Panc1 (cell line): ENCODE data around the gene MTNR1B. TPM values are rescaled to one million over a fixed set of nuclear protein-coding genes. Genes with fewer than 3 reads are reported as not detected.

Experiments used
- ATAC-seq: fragments of 200-7000 bp; cut with Tn5 transposase; 2 replicates; pipeline ENCODE4 v1.9.1; 2020; ENCODE audit warnings: mild to moderate bottlenecking, moderate library complexity
- BruUV-seq: library from RNA; stranded (reverse); fragments of 400-500 nt; replicated peaks from 2 replicates; lab custom pipeline; 2021; lab: Mats Ljungman, UMichigan
- CTCF ChIA-PET: fragments of 300-600 bp; sonication (Branson Sonifier 250); formaldehyde crosslinking; loops from one replicate; lab custom pipeline; 2022; ENCODE audit warnings: antibody characterized with exemption; lab: Charles Lee
- POLR2A ChIA-PET: fragments of 300-600 bp; sonication (Branson Sonifier 250); formaldehyde crosslinking; loops from one replicate; lab custom pipeline; 2022; ENCODE audit warnings: antibody characterized with exemption; lab: Charles Lee
- DNase-seq: peaks from one replicate; pipeline ENCODE4 v3.0.0-alpha.2; 2010; ENCODE audit warnings: low read depth, low spot score
- H3K27ac ChIP-seq: 2 replicates; pipeline ENCODE4 v1.5.1; 2011; ENCODE audit warnings: mild to moderate bottlenecking, low read length, inconsistent platforms
- H3K27me3 ChIP-seq: fragments of 200-500 bp; sonication (Bioruptor generic); 2 replicates; pipeline ENCODE4 v1.6.0; 2014; ENCODE audit warnings: low read length, inconsistent platforms; ENCODE audit not compliant: control insufficient read depth, insufficient read depth
- H3K36me3 ChIP-seq: fragments of 200-500 bp; sonication (Bioruptor generic); 2 replicates; pipeline ENCODE4 v1.5.1; 2014; ENCODE audit warnings: inconsistent platforms, mild to moderate bottlenecking, low read length, moderate library complexity; ENCODE audit not compliant: control insufficient read depth, insufficient read depth
- H3K4me1 ChIP-seq: 2 replicates; pipeline ENCODE4 v1.5.1; 2011; ENCODE audit warnings: inconsistent platforms, mild to moderate bottlenecking, low read length, moderate library complexity; ENCODE audit not compliant: control insufficient read depth, insufficient read depth
- H3K4me3 ChIP-seq, 2 experiments: 2 replicates each; pipeline ENCODE4 v1.5.1; 2011 to 2012; ENCODE audit warnings: low read depth in 2 of 2, low read length in 2 of 2, mild to moderate bottlenecking in 2 of 2, inconsistent platforms in 1 of 2, moderate library complexity in 1 of 2
- H3K9me3 ChIP-seq: fragments of 200-500 bp; sonication (Bioruptor generic); 2 replicates; pipeline ENCODE4 v1.5.1; 2014; ENCODE audit warnings: low read depth, mild to moderate bottlenecking, inconsistent platforms, low read length, moderate library complexity; ENCODE audit not compliant: control insufficient read depth, insufficient read depth
- CTCF ChIP-seq: fragments of 450-650 bp; IDR thresholded peaks from 2 replicates; pipeline ENCODE4 v1.5.1; 2017; ENCODE audit warnings: mild to moderate bottlenecking
- POLR2AphosphoS5 ChIP-seq: IDR thresholded peaks from 2 replicates; pipeline ENCODE4 v1.6.1; 2012; ENCODE audit warnings: mild to moderate bottlenecking, low read depth, low read length, moderate library complexity
- REST ChIP-seq, 2 experiments: IDR thresholded peaks; 2 replicates each; pipeline ENCODE4 v1.6.1; 2011 to 2012; ENCODE audit warnings: low read depth in 2 of 2, control low read depth in 1 of 2, low read length in 1 of 2, mild to moderate bottlenecking in 1 of 2, moderate library complexity in 1 of 2; ENCODE audit not compliant: insufficient read depth in 1 of 2
- SIN3A ChIP-seq: IDR thresholded peaks from 2 replicates; pipeline ENCODE4 v1.6.1; 2012; ENCODE audit warnings: low read depth, mild to moderate bottlenecking, low read length, moderate library complexity, borderline replicate concordance; ENCODE audit not compliant: insufficient read depth
- TCF7L2 ChIP-seq: IDR thresholded peaks from 2 replicates; pipeline ENCODE4 v1.6.1; 2011; ENCODE audit warnings: mild to moderate bottlenecking, low read depth, low read length, inconsistent platforms
- in situ Hi-C: cut with HindIII; loops from 2 replicates; pipeline ENCODE4 v1.10.0; 2016; ENCODE audit warnings: low sequenced_read_pairs, low pct_unique_long_range_greater_than_20kb
- intact Hi-C: fragments of 100-400 bp; cut with micrococcal nuclease; formaldehyde crosslinking; loops from one replicate; pipeline ENCODE4 v1.10.0; 2022; ENCODE audit not compliant: unreplicated experiment
- total RNA-seq: library from RNA; stranded (reverse); gene quantifications from one replicate; pipeline ENCODE4 v1.2.1, GENCODE V29; 2021; ENCODE audit not compliant: unreplicated experiment

The MTNR1B gene
- total RNA-seq, 1 experiment from 2014 or later, result not detected

GRCh38 chr11:92929653-92930052 is 39.8 kb upstream of the MTNR1B start:
- POLR2A ChIA-PET, result no interaction called here
- CTCF ChIA-PET, result no interaction called here
- Histone ChIP-seq H3K9me3 (no peaks in the 10 kb centered on the region), H3K36me3 (no peaks in the 10 kb centered on the region), H3K4me3 (no peak overlapping the region), H3K4me1 (no peaks in the 10 kb centered on the region), H3K27me3 (no peaks in the 10 kb centered on the region), H3K27ac (no peak overlapping the region)
- ATAC-seq (no peak), DNase-seq (no peak)
- intact Hi-C loops, result no loop called here
- in situ Hi-C loops, result no loop called here
- BruUV-seq, result no TSS peak
- TF ChIP-seq REST (IDR thresholded peaks at IDR 0.05; ENCODE audit: insufficient read depth in 1 of 2, low read depth in 2 of 2, low read length in 1 of 2) (no peak), SIN3A (no peak), TCF7L2 (no peak), CTCF (no peak), POLR2AphosphoS5 (no peak)

DNA sequence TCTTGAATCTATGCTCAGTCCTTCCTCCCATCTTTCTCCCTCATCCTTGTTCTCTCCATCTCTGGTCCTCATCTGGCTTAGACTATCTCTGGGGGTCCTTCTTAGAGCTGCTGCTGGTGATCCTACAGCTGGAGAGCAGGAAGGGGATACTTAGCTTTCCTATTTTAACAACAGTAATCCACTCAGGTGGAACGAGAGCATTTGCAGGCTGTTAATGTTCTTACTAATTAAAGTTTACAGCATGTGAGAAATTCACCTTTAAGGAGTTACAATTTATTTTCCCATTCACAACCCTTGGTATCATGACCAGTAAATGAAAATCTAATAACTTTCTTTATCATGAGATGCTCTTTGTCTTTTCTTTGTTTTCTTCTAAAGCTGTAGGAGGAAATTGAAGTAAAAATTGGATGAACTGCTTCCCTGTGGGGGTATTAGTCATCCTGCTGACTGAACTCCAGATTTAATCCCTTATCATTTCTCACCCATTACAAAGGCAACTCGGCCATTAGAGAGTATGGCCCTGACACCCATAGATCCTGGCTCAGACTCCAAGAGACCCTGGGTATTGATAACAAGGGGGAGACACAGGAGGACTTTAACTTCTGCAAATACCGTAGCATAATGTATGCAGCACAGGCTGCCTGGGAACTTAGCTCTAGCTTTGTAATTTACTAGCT is 37.6 kb upstream of the MTNR1B start:
- in situ Hi-C loops (no loop called here), intact Hi-C loops (no loop called here)
- CTCF ChIA-PET, result no interaction called here

DNA sequence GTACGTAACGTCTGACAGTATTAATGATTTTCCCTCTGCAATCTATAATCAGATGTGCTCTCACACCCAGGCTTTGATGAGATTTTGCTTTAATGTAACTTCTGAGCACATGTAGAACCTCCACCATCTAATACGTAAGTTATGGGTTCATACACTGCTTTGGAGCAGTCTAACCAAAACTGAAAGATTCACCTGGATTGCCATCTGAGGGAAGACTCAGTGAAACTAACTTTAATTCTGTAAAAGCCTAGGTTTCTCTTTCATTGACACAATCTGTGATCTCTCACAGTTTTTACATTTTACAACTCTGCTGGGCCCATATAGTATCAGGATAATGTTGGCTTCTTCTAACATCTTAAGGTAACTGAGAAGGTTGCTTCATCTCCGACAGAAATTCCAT is 30.1 kb upstream of the MTNR1B start:
- POLR2A ChIA-PET, result no interaction called here
- intact Hi-C loops, result no loop called here
- no peaks in the 10 kb centered on the region for H3K27me3 ChIP-seq
- DNase-seq, result no peak
- TF ChIP-seq POLR2AphosphoS5 (no peak), CTCF (no peak), REST (IDR thresholded peaks at IDR 0.05; ENCODE audit: insufficient read depth in 1 of 2, low read depth in 2 of 2, low read length in 1 of 2) (no peak), SIN3A (no peak), TCF7L2 (no peak)
- no TSS peak for BruUV-seq
- no peak for ATAC-seq
- in situ Hi-C loops, result no loop called here
- H3K4me3 ChIP-seq, result no peak overlapping the region
- CTCF ChIA-PET, result no interaction called here
- no peaks in the 10 kb centered on the region for H3K4me1 ChIP-seq
- no peaks in the 10 kb centered on the region for H3K9me3 ChIP-seq
- H3K36me3 ChIP-seq, result no peaks in the 10 kb centered on the region
- no peak overlapping the region for H3K27ac ChIP-seq

More for the DNA sequence above, 37.6 kb upstream of the MTNR1B start:
- Histone ChIP-seq H3K36me3 (no peaks in the 10 kb centered on the region), H3K27ac (no peak overlapping the region), H3K9me3 (no peaks in the 10 kb centered on the region), H3K4me3 (no peak overlapping the region), H3K4me1 (no peaks in the 10 kb centered on the region), H3K27me3 (no peaks in the 10 kb centered on the region)
- DNase-seq (no peak), ATAC-seq (no peak)
- TF ChIP-seq TCF7L2, result no peak
- POLR2A ChIA-PET, result no interaction called here
- BruUV-seq, result no TSS peak
